NCI-H82 treated with DMSO at 0.1 percent for 48 hours (cell line): ENCODE results near the gene GM2A.
"Not testable (repeated sequence)": the region's sequence is repeated elsewhere in the genome, so short reads cannot be mapped to it uniquely, and the experiment has no call there.

Source experiments
- DNase-seq: peaks from one replicate; lab custom pipeline; 2025; ENCODE audit not compliant: unreplicated experiment; lab: John Stamatoyannopoulos, UW

Gene GM2A

DNA sequence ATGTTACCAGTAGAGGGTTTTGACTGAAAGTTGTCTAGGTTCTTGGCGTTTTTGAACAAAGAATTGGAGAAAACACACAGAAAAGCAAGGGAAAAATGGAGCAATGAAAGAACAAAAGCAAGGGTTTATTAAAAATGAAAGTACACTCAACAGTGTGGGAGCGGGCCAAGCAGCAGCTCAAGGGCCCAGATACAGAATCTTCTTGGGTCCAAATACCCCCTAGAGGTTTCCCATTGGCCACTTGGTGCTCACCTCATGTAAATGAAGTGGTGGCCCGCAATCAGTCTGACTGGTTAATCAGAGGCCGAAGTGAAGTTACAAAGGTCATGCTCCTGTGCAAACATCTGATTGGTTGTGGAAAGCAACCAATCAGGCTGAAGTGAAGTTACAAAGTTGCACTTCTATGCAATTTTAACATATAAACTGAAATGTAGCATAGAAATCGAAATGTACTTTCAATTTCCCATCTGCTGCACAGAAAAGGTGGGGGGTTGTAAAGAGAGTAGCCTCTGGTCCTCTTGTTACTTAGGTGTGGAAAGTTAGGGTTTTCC is 1.9 kb upstream of the GM2A start:
- no peak for DNase-seq

DNA sequence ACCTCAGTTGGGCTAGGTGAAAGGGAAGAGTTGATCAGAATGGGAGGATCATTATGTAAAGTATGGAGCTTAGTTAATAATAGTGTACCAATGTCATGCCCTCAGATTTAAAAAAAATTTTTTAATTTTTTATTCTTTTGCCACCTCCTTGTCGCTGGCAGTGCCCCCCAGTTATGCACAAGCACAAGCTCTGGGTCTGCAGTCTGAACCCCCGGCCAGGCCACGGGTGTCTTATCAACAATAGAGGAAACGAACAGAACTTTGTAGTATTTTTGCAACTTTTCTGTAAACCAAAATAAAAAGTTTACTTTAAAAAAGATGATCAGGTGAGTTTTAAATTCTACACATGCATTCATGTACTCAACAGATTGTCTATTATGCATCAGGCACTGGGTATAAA is 1.4 kb upstream of the GM2A start:
- no peak for DNase-seq

- DNase-seq = no peak
Measured at GRCh38 chr5:151253605-151253950, 593 bp downstream of the GM2A start.

DNA sequence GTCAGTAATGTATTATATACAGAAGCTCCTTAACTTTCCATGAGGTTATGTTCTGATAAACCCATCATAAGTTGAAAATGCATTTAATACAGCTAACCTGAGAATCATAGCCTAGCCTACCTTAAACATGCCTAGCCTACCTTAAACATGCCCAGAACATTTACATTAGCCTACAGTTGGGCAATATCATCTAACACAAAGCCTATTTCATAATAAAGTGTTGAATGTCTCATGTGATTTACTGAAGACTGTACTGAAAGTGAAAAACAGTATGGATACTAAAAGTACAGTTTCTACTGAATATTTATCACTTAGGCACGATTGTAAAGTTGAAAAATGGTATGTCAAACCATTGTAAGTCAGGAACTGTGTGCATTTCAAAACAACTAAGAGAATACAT is 1.6 kb downstream of the GM2A start:
- no peak for DNase-seq

DNA sequence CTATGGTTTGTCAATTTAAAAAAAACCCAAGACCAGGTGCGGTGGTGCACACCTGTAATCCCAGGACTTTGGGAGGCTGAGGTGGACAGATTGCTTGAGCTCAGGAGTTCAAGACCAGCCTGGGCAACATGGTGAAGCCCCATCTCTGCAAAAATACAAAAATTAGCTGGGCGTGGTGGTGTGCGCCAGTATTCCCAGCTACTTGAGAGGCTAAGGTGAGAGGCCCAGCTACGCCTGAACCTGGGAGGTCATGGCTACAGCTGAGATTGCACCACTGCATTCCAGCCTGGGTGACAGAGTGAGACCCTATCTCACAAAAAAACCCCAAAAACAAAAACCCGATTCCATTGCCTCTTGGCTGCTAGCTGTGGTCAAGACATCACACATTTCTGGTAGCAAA is 2.0 kb downstream of the GM2A start:
- not testable (repeated sequence) for DNase-seq

DNA sequence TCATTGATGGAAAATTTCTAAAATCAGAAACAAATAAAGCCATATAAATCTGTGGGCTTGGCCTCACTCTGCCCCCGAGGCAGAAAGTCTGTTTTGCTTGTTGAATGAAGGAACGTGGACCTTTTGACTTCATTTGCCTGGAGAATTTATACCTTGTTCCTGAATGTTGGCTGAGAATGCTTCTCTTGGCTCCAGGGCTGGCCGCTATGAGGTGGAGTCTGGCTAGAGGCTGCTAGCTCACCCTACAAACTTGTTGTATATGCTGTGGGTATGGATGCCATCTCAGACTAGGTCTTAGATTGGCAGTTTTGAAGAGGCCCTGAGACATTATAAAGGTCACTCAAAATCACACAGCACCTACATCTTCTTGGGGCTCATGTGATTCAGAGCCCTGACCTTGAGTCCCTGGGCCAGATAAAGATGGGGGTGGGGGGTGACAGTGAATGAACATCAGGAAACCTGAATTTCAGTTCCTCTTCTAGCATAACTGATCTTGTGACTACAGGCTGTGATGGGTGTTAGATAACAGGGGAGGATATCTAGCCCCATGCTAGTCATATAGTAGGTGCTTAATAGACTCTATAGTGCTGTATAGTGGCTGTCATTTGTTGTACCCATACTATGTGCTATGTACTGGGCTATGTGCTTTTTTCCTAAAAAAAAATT is 2.8 kb downstream of the GM2A start:
- no peak for DNase-seq

DNA sequence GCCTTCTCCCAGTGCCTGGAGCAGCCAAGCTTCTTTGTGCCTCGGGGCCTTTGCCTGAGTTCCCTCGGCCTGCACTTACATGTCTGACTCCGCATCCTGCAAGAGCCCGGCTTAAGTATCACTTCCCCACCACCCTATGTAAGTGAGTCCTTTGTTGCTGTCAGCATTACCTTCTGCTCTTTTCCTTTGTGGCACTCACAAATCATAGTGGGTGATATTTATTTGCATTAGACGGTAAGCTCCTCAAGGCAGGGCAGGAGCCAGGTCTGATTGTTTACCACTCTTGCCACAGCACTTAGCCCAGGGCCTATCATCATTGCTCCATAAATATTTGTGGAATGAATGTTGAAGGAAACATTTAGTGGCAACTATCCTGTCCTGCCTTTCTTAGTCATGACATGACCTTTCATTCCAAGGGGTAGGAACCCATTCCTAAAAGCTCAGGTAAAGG is 4.8 kb downstream of the GM2A start:
- no peak for DNase-seq

DNA sequence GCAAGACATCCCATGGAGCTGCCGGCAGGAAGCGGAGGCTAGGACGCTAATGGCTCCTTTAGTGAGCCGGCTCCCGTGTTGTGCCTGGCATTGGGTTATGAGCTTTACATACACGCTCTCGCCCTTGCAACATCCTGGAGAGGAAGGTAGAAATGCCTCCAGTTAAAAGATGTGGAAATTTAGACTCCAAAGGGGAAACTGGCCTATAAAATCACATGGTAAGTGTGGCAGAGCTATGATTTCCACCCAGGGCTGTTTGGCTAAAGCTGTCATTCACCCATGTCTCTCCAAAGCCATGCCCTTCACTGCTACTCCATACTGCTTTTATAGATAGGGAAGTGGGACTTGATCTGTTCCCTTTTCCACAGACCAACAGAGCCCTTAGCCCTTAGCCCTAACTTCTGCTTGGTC is 5.2 kb downstream of the GM2A start:
- DNase-seq = no peak

- DNase-seq = no peak
Measured at GRCh38 chr5:151258816-151259215, 5.8 kb downstream of the GM2A start.

- no peak for DNase-seq
Measured at GRCh38 chr5:151259931-151260330, 6.9 kb downstream of the GM2A start.

DNA sequence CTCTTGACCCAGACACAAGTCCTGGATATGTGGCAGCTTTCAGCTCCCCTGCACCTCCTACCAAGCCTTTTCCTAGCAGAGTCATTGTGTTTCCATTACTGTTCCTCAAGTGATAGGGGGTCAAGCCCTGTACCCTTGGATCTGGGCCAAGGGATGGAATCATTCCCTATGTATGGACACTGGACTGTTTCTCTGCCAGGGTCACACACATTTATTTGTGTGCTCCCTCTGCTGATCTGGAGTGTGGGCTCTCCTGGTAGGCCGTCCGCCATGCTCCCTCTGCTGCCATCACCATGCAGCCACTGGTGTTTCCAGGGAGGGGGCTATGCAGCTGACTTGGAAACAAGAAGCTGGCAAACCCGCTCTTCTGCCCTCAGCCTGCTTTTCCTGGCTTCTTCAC is 9.5 kb downstream of the GM2A start:
- no peak for DNase-seq

DNA sequence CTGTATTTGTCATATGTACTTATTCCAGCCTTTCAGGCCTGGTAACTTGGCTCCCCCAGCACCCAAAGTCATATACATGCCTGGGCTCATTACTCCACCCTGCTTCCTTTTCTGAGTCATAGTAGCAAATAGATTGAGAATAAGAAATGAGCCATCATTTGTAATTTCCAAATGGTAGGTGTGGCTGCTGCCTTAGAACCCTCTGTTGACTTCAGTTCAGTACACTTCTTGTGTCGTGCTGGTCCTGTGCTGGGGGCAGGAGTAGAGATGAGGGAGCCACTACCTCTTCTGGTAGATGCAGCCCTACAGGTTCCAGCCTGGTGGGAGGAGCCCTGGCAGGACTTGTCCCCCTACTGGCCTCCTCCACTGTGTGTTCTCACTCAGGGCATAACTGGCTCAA is 11.1 kb downstream of the GM2A start:
- no peak for DNase-seq

- DNase-seq = no peak
Measured at GRCh38 chr5:151267491-151268260, 14.7 kb downstream of the GM2A start.

DNA sequence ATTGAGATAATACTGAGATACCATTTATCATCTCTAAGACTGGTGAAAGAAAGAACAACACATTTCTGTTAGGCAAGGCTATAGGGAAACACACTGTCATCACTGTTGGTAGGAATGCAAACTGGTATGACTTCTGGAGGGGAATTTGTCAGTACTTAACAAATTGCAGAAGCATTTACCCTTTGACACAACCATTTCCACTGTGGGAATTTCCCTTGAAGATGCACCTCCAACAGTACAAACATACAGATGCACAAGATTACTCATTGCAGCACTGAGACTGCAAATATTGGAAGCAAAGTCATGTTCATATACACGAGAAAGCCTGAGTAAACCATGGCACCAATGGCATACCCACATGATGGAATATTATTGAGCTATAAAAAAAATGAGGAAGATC is 17.6 kb downstream of the GM2A start:
- DNase-seq = no peak

DNA sequence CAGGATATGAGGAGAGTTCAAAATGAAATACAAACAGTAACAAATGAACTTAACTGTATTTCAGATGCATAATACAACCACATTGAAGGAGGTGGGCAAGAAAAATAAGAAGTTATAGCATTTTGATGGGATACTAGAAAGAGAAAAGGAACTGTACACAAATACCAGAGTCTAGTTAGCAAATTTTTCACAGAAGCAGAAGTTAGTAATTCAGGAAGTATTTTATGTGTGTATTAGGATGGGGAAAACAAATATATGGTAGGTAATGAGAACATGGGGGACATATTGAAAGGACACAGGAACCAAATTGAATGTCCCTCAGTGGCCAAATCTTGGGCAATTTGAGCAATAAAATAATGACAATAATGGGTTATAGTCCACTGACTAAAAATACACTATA is 18.4 kb downstream of the GM2A start:
- DNase-seq = no peak

DNA sequence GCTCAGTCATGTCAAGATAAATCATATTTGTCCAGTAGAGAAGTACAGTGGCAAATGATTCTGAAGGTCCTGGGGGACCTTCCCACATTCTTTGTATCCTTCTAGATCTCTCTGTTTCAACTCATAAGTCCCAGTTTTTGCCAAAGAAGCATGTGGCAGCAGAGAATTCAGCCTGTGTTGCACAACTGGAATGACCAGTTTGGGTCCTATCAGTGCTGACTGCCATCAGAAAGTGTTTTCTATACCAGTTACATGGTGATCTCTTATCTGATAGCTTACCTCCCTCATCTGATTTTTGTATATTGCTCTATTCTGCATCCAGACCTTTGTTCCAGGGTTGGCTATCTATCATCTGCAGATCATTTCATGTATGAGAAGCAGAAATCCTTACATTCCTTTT is 21.7 kb downstream of the GM2A start:
- no peak for DNase-seq

- no peak for DNase-seq
Measured at GRCh38 chr5:151275803-151276202, 22.8 kb downstream of the GM2A start.

DNA sequence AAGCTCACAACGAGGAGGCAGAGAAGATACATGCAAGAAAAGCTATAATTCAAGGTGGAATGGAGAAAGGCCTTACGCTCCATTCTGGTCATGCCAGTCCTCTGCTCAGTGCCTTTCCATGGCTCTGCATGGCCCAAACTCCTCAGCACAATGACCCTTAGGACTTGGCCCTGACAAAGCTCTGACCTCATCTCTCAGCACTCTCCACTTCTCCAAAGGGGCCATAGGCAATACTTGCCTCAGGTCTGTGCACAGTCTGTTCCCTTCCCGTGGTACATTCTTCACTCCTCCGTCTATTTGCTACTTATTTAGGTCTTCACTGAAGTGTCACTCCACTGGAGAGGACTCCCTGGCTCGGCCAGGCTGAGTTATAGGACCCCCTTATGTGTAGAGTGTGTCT is 25.9 kb downstream of the GM2A start:
- DNase-seq = no peak

DNA sequence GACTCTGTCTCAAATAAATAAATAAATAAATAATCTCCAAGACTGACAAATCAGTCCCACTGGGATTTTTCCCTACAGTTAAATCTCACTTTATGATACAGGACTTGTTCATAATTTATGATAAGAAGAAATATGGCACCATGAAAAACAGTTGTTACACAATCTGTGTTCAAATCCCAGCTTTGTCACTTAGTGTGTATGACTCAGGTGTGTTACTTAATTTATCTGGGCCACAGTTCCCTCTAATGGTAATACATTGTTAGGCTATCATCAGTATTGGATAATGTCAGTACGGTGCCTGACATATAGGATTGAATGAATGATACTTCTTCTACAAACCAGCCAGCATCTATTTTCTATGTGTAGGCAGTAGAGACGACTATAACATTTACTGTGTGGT is 27.5 kb downstream of the GM2A start:
- no peak for DNase-seq

DNA sequence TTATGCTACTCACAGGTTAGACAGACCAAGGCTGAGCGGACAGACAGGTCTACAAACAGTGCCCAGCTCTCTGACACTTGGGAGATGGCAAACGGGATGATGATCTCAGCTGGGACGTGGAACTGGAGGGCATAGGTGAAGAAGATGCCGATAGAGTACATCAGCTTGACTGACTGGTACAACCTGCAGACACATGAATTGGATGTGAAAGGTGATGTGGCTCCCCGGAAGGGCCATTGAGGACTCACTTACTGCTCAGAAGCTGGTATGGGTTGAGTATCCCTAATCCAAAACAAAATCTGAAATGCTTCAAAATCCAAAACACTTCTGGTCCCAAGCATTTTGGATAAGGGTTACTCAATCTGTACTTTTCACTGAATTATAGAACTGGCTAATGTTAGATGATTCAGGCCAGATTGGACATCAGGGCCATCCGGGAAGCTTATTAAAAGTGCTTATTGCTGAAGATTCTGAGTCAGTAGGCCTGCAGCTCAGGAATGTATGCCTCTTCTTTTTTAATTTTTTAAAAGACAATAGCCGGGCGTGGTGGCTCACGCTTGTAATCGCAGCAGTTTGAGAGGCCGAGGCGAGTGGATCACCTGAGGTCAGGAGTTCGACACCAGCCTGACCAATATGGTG is 28.1 kb downstream of the GM2A start:
- DNase-seq = no peak

DNA sequence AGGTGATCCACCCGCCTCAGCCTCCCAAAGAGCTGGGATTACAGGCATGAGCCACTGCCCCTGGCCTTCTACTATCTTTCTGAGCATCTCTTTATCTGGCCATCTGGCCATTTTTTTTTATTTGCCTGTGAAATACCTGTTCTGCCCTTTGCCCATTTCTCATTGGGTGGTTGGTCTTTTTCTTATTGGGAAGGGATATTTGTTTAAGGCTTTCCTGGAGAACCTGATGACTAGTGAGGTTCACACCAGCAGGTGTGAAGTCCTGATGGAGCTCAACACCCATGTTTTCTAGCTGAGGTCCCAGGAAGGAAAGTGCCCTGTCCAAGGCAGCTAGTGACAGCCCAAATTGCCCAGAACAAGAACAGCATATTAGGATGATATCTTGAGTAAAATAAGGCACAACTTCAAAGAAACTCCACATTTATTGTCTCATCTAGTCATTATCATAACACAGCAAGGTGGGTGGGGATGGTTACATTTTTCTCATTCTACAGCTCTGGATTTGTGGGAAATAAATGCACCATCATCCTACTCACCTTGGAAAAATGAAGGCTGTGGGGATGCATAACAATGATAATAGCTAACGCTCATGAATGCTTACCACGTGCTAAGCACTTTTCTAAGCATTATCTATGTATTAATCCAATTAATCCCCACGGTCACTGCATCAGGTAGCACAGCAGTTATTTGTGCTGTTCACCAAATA is 30.3 kb downstream of the GM2A start:
- no peak for DNase-seq
